ENCODE measurements around the gene DBI. TPM values are rescaled to one million over a fixed set of nuclear protein-coding genes. Genes with fewer than 3 reads are reported as not detected.

The DBI gene
- polyA plus RNA-seq, 1 of the 3 experiments (the other 2 are of a cell fraction): 150 TPM

DNA sequence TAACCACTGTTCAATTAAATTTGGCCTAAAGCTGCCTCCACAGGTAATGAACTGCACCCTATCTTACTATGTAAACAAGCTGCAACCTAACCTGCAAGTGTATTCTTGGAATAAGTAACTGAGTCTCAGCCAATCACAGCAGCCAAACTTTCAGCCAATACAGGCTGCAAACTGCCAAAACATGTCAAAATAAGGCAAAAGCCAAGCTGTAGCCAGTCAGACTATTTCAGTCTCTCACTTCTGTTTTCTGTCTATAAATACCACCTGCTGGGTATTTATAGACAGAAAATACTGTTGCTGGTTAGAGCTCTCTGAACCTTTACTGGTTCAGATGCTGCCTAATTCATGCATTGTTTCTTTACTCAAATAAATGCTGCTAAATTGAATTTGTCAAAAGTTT is 14.4 kb upstream of the DBI start:
- no peak for DNase-seq
- TF ChIP-seq, protein P1, sequence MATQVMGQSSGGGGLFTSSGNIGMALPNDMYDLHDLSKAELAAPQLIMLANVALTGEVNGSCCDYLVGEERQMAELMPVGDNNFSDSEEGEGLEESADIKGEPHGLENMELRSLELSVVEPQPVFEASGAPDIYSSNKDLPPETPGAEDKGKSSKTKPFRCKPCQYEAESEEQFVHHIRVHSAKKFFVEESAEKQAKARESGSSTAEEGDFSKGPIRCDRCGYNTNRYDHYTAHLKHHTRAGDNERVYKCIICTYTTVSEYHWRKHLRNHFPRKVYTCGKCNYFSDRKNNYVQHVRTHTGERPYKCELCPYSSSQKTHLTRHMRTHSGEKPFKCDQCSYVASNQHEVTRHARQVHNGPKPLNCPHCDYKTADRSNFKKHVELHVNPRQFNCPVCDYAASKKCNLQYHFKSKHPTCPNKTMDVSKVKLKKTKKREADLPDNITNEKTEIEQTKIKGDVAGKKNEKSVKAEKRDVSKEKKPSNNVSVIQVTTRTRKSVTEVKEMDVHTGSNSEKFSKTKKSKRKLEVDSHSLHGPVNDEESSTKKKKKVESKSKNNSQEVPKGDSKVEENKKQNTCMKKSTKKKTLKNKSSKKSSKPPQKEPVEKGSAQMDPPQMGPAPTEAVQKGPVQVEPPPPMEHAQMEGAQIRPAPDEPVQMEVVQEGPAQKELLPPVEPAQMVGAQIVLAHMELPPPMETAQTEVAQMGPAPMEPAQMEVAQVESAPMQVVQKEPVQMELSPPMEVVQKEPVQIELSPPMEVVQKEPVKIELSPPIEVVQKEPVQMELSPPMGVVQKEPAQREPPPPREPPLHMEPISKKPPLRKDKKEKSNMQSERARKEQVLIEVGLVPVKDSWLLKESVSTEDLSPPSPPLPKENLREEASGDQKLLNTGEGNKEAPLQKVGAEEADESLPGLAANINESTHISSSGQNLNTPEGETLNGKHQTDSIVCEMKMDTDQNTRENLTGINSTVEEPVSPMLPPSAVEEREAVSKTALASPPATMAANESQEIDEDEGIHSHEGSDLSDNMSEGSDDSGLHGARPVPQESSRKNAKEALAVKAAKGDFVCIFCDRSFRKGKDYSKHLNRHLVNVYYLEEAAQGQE (IDR thresholded peaks at IDR 0.05; ENCODE audit: low read depth, low read length): no peak
- Histone ChIP-seq H3K9me3 (no peaks in the 10 kb centered on the region), H3K4me2 (no peak overlapping the region), H3K27ac (ENCODE audit: low read depth in 2 of 2, low read length in 1 of 2) (no peak overlapping the region), H4K20me1 (ENCODE audit: insufficient read depth) (no peaks in the 10 kb centered on the region), H3K4me3 (ENCODE audit: low read depth in 2 of 2, low read length in 1 of 2) (no peak overlapping the region), H3K36me3 (replicated peaks in 1 of 2; ENCODE audit: control insufficient read depth in 1 of 2, insufficient read depth in 2 of 2, low read length in 1 of 2) (peaks cover 0 to 4% of the 10 kb centered on the region in 2 experiments), H2AFZ (ENCODE audit: low read depth) (no peak overlapping the region), H3K79me2 (ENCODE audit: insufficient read depth) (no peaks in the 10 kb centered on the region), H3K27me3 (ENCODE audit: insufficient read depth) (no peaks in the 10 kb centered on the region), H3F3A (replicated peaks; ENCODE audit: insufficient read depth) (no peaks in the 10 kb centered on the region), H3K4me1 (ENCODE audit: control insufficient read depth in 1 of 2, insufficient read depth in 2 of 2, low read depth in 1 of 2, low read length in 1 of 2) (no peaks in the 10 kb centered on the region), H3K9me2 (no peaks in the 10 kb centered on the region), H3K9ac (no peak overlapping the region)
- CTCF ChIA-PET: no interaction called here
- POLR2A ChIA-PET: no interaction called here

DNA sequence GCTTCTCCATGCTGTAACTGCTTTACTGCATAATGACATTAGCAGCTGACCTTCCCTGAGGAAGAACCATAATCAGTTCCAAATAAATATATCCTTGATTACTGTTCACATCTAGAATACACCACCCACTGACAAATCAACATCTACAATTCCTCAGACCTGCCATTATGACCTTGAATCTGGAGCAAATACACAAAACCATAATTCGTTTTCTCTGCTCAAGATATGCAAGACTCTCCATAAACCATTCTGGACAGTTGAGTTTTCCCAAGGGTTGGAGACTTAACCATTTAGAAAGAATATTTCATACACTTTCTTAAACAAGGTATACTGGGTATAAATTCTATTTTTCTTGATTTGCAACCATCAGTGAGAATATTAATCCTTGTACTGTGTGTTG is 11.9 kb upstream of the DBI start:
- POLR2A ChIA-PET: no interaction called here

More for the DNA sequence above, 11.9 kb upstream of the DBI start:
- Histone ChIP-seq H2AFZ (ENCODE audit: low read depth) (no peak overlapping the region), H3K27me3 (ENCODE audit: insufficient read depth) (no peaks in the 10 kb centered on the region), H3K36me3 (replicated peaks in 1 of 2; ENCODE audit: control insufficient read depth in 1 of 2, insufficient read depth in 2 of 2, low read length in 1 of 2) (peaks cover 0 to 4% of the 10 kb centered on the region in 2 experiments), H3K4me3 (ENCODE audit: low read depth in 2 of 2, low read length in 1 of 2) (no peak overlapping the region), H3K27ac (ENCODE audit: low read depth in 2 of 2, low read length in 1 of 2) (no peak overlapping the region), H3F3A (replicated peaks; ENCODE audit: insufficient read depth) (no peaks in the 10 kb centered on the region), H4K20me1 (ENCODE audit: insufficient read depth) (no peaks in the 10 kb centered on the region), H3K4me1 (ENCODE audit: control insufficient read depth in 1 of 2, insufficient read depth in 2 of 2, low read depth in 1 of 2, low read length in 1 of 2) (no peaks in the 10 kb centered on the region), H3K9ac (no peak overlapping the region), H3K79me2 (ENCODE audit: insufficient read depth) (no peaks in the 10 kb centered on the region), H3K9me2 (no peaks in the 10 kb centered on the region), H3K9me3 (no peaks in the 10 kb centered on the region), H3K4me2 (no peak overlapping the region)
- CTCF ChIA-PET: interaction anchor here (0.9 to 1.4 kb wide), 2 partner anchors 10 to 54 kb away, joined by 4 read pairs; no protein-coding TSS in a partner anchor
- TF ChIP-seq, protein P2, sequence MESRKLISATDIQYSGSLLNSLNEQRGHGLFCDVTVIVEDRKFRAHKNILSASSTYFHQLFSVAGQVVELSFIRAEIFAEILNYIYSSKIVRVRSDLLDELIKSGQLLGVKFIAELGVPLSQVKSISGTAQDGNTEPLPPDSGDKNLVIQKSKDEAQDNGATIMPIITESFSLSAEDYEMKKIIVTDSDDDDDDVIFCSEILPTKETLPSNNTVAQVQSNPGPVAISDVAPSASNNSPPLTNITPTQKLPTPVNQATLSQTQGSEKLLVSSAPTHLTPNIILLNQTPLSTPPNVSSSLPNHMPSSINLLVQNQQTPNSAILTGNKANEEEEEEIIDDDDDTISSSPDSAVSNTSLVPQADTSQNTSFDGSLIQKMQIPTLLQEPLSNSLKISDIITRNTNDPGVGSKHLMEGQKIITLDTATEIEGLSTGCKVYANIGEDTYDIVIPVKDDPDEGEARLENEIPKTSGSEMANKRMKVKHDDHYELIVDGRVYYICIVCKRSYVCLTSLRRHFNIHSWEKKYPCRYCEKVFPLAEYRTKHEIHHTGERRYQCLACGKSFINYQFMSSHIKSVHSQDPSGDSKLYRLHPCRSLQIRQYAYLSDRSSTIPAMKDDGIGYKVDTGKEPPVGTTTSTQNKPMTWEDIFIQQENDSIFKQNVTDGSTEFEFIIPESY (IDR thresholded peaks at IDR 0.05; ENCODE audit: borderline replicate concordance, low read depth): no peak
- TF ChIP-seq RCOR1 (IDR thresholded peaks at IDR 0.05; ENCODE audit: low read length) (no peak), NFIC (IDR thresholded peaks at IDR 0.05; ENCODE audit: borderline replicate concordance) (no peak), TCF12 (IDR thresholded peaks at IDR 0.05) (no peak), TAF1 (IDR thresholded peaks at IDR 0.05; ENCODE audit: borderline replicate concordance, low read depth, low read length) (no peak), MXI1 (IDR thresholded peaks at IDR 0.05; ENCODE audit: low read depth, low read length) (no peak), ELF1 (IDR thresholded peaks at IDR 0.05) (no peak), GATA2 (CRISPR knock-in tag; IDR thresholded peaks at IDR 0.05) (no peak), NRF1 (IDR thresholded peaks at IDR 0.05; ENCODE audit: low read depth, low read length) (no peak), SIN3A (IDR thresholded peaks at IDR 0.05; ENCODE audit: borderline replicate concordance, low read depth, low read length) (no peak), JUND (IDR thresholded peaks at IDR 0.05) (no peak), FOXJ3 (CRISPR knock-in tag; IDR thresholded peaks at IDR 0.05) (no peak), SMC3 (IDR thresholded peaks at IDR 0.05; ENCODE audit: low read depth, low read length) (no peak), FOXM1 (IDR thresholded peaks at IDR 0.05; ENCODE audit: low read depth) (no peak), YY1 (IDR thresholded peaks at IDR 0.05; ENCODE audit: low read depth) (no peak), POLR2AphosphoS5 (IDR thresholded peaks at IDR 0.05; ENCODE audit: low read depth, low read length) (no peak)
- TF ChIP-seq, protein P3, sequence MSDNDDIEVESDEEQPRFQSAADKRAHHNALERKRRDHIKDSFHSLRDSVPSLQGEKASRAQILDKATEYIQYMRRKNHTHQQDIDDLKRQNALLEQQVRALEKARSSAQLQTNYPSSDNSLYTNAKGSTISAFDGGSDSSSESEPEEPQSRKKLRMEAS (IDR thresholded peaks at IDR 0.05; ENCODE audit: low read depth): no peak
- TF ChIP-seq, protein P4, sequence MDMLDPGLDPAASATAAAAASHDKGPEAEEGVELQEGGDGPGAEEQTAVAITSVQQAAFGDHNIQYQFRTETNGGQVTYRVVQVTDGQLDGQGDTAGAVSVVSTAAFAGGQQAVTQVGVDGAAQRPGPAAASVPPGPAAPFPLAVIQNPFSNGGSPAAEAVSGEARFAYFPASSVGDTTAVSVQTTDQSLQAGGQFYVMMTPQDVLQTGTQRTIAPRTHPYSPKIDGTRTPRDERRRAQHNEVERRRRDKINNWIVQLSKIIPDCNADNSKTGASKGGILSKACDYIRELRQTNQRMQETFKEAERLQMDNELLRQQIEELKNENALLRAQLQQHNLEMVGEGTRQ (IDR thresholded peaks at IDR 0.05; ENCODE audit: borderline replicate concordance, low read depth, low read length): no peak
- TF ChIP-seq, protein P5, sequence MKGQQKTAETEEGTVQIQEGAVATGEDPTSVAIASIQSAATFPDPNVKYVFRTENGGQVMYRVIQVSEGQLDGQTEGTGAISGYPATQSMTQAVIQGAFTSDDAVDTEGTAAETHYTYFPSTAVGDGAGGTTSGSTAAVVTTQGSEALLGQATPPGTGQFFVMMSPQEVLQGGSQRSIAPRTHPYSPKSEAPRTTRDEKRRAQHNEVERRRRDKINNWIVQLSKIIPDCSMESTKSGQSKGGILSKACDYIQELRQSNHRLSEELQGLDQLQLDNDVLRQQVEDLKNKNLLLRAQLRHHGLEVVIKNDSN (IDR thresholded peaks at IDR 0.05; ENCODE audit: borderline replicate concordance, low read depth): no peak
- TF ChIP-seq, protein P6, sequence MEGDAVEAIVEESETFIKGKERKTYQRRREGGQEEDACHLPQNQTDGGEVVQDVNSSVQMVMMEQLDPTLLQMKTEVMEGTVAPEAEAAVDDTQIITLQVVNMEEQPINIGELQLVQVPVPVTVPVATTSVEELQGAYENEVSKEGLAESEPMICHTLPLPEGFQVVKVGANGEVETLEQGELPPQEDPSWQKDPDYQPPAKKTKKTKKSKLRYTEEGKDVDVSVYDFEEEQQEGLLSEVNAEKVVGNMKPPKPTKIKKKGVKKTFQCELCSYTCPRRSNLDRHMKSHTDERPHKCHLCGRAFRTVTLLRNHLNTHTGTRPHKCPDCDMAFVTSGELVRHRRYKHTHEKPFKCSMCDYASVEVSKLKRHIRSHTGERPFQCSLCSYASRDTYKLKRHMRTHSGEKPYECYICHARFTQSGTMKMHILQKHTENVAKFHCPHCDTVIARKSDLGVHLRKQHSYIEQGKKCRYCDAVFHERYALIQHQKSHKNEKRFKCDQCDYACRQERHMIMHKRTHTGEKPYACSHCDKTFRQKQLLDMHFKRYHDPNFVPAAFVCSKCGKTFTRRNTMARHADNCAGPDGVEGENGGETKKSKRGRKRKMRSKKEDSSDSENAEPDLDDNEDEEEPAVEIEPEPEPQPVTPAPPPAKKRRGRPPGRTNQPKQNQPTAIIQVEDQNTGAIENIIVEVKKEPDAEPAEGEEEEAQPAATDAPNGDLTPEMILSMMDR (IDR thresholded peaks at IDR 0.05): no peak
- 83% methylated on average over 1 of the region's 1 CpG for WGBS (ENCODE audit: low lambda C conversion rate)
- DNase-seq: no peak

Measured in SK-N-SH (cell line).